ENCODE results near the gene LNX2.

LNX2 gene

DNA sequence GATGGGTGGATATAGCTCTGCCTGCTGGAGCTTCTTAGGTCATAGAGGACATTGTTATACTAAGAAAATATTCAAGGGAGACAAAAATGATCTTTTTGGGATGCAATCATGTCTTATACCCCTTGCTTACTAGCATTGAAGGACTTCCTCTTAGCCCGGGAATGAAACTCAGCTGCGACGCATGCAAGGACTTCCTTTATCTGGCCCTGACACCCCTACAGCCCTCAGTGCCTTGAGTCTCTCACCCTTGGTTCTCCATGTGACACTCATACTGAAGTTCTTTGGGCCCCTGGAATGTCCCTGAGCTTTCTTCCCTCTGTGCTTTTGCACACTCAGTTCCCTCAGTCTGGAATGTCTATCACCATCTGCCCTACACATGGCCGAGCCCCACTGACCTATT, 97.5 kb downstream of the LNX2 start:
- H3K4me3 ChIP-seq (ENCODE audit: low read depth, low read length) = no peak overlapping the region
- in situ Hi-C loops (cut with HindIII; ENCODE audit: low sequenced_read_pairs) = no loop called here
- no peak for DNase-seq (ENCODE audit: low read depth, low spot score)
- TF ChIP-seq, protein P1, sequence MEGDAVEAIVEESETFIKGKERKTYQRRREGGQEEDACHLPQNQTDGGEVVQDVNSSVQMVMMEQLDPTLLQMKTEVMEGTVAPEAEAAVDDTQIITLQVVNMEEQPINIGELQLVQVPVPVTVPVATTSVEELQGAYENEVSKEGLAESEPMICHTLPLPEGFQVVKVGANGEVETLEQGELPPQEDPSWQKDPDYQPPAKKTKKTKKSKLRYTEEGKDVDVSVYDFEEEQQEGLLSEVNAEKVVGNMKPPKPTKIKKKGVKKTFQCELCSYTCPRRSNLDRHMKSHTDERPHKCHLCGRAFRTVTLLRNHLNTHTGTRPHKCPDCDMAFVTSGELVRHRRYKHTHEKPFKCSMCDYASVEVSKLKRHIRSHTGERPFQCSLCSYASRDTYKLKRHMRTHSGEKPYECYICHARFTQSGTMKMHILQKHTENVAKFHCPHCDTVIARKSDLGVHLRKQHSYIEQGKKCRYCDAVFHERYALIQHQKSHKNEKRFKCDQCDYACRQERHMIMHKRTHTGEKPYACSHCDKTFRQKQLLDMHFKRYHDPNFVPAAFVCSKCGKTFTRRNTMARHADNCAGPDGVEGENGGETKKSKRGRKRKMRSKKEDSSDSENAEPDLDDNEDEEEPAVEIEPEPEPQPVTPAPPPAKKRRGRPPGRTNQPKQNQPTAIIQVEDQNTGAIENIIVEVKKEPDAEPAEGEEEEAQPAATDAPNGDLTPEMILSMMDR (IDR thresholded peaks at IDR 0.05; ENCODE audit: low read depth, low read length) = no peak

GRCh38 chr13:27516103-27516502, 104.2 kb downstream of the LNX2 start:
- no peak for DNase-seq (ENCODE audit: low read depth, low spot score)
- TF ChIP-seq, protein P1 (IDR thresholded peaks at IDR 0.05; ENCODE audit: low read depth, low read length) = no peak
- in situ Hi-C loops (cut with HindIII; ENCODE audit: low sequenced_read_pairs) = no loop called here
- H3K4me3 ChIP-seq (ENCODE audit: low read depth, low read length) = no peak overlapping the region

DNA sequence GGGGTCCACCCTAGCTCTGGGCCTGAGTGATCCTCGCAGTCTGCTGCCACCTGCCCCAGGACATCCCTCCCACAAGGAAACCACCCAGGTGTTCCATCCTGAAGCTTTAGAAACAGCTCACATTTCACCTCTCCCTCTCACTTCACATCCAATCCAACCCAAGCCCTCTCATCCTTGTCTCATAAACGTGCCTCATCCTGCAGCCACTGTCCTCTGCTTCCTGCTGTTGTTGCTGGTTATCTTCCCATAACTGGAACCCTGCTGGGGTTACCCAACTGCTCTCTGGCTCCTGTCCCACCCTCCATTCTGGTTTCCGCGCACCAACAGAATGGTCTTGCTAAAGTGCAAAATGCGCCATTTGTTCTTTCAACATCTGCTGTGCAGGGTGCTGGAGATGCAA, 110.2 kb downstream of the LNX2 start:
- in situ Hi-C loops (cut with HindIII; ENCODE audit: low sequenced_read_pairs) = no loop called here
- H3K4me3 ChIP-seq (ENCODE audit: low read depth, low read length) = no peak overlapping the region
- TF ChIP-seq, protein P1 (IDR thresholded peaks at IDR 0.05; ENCODE audit: low read depth, low read length) = no peak
- DNase-seq (ENCODE audit: low read depth, low spot score) = no peak

DNA sequence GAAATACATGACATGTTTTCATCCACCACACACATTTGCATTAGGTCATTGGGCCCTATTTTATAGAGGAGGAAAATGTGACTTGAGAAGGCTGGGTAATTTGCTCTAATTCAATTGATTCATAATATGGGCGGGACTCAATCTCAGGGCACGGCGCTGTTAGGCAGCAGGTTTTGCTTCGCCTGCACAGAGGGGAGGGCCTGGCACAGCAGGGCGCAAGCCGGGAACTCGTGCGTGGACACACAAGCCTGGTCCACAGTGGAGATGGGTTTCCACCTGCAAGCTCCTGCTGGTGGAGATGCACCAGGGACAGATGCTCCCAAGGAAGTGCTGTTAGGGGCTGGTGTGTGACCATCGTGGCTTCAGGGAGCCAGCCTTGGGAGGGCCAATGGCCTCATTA, 111.5 kb downstream of the LNX2 start:
- in situ Hi-C loops (cut with HindIII; ENCODE audit: low sequenced_read_pairs) = no loop called here

DNA sequence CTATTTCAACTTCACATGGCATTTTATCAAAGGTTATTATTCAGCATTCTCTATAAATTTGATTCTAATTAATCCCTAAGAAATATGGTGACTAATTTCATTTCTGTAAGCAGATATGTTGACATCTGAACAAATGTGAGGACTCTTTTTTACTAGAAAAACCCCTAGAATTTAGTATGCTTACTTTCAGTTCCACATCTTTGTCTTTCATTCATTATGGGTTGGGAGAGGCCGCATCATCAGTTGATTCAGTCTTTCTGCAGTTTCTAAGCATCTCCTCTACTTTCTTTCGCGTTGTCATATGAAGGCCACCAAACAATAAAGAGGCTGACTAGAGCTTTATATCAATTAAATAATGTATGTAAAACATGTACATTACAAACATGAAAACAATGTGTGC, 114.5 kb downstream of the LNX2 start:
- TF ChIP-seq, protein P1 (IDR thresholded peaks at IDR 0.05; ENCODE audit: low read depth, low read length) = no peak
- H3K4me3 ChIP-seq (ENCODE audit: low read depth, low read length) = no peak overlapping the region
- no peak for DNase-seq (ENCODE audit: low read depth, low spot score)
- in situ Hi-C loops (cut with HindIII; ENCODE audit: low sequenced_read_pairs) = no loop called here

More for the DNA sequence above, 111.5 kb downstream of the LNX2 start:
- DNase-seq (ENCODE audit: low read depth, low spot score) = no peak
- no peak overlapping the region for H3K4me3 ChIP-seq (ENCODE audit: low read depth, low read length)
- TF ChIP-seq, protein P1 (IDR thresholded peaks at IDR 0.05; ENCODE audit: low read depth, low read length) = no peak

- TF ChIP-seq, protein P1 (IDR thresholded peaks at IDR 0.05; ENCODE audit: low read depth, low read length) = no peak
- no peak for DNase-seq (ENCODE audit: low read depth, low spot score)
- in situ Hi-C loops (cut with HindIII; ENCODE audit: low sequenced_read_pairs) = no loop called here
- H3K4me3 ChIP-seq (ENCODE audit: low read depth, low read length) = no peak overlapping the region
These were observed 115.5 kb downstream of the LNX2 start for GRCh38 chr13:27504868-27505194.
